CD4-positive, alpha-beta T cell (primary cell): ENCODE results near the gene TMEM61. TPM values are rescaled to one million over a fixed set of nuclear protein-coding genes. Genes with fewer than 3 reads are reported as not detected.

Experiments
- ATAC-seq: fragments of 200-7000 bp; cut with Tn5 transposase; one replicate; pipeline ENCODE4 v1.10.0; 2022; ENCODE audit warnings: mild to moderate bottlenecking; ENCODE audit not compliant: poor library complexity
- CTCF ChIA-PET: fragments of 350-600 bp; sonication (Branson Sonifier 250); formaldehyde crosslinking; loops from one replicate; lab custom pipeline; 2021; ENCODE audit warnings: antibody characterized with exemption, inconsistent platforms; lab: Charles Lee
- POLR2A ChIA-PET: fragments of 350-600 bp; sonication (Branson Sonifier 250); formaldehyde crosslinking; loops from one replicate; lab custom pipeline; 2021; ENCODE audit warnings: antibody characterized with exemption, inconsistent platforms; lab: Charles Lee
- DNase-seq, 14 experiments: peaks; one replicate each; pipeline ENCODE4 v3.0.0-alpha.2; 2013 to 2020; ENCODE audit warnings: mixed read lengths in 2 of 14
- H3K27ac ChIP-seq, 2 donors: one replicate each; pipeline versions ENCODE4 v1.5.1 to v1.7.0; 2013; ENCODE audit warnings: low read length in 2 of 2, low read depth in 1 of 2, mild to moderate bottlenecking in 1 of 2
- H3K27me3 ChIP-seq, 2 experiments: 1 replicate in 1 of 2; 2 replicates in 1 of 2; pipeline versions ENCODE4 v1.6.1 to v1.7.0; 2013; ENCODE audit warnings: low read length in 2 of 2, control low read depth in 1 of 2, mild to moderate bottlenecking in 1 of 2, moderate library complexity in 1 of 2; ENCODE audit not compliant: insufficient read depth in 2 of 2, control insufficient read depth in 1 of 2
- H3K36me3 ChIP-seq: one replicate; pipeline ENCODE4 v1.6.1; 2013; ENCODE audit warnings: low read length, control low read depth; ENCODE audit not compliant: insufficient read depth
- H3K4me1 ChIP-seq: one replicate; pipeline ENCODE4 v1.6.1; 2013; ENCODE audit warnings: low read length, control low read depth; ENCODE audit not compliant: insufficient read depth
- H3K4me3 ChIP-seq: one replicate; pipeline ENCODE4 v1.5.1; 2013; ENCODE audit warnings: mild to moderate bottlenecking, low read length, moderate library complexity
- H3K9me3 ChIP-seq, 2 experiments: 1 replicate in 1 of 2; 2 replicates in 1 of 2; pipeline versions ENCODE4 v1.6.1 to v1.7.0; 2013; ENCODE audit warnings: low read length in 2 of 2, mild to moderate bottlenecking in 2 of 2, control low read depth in 1 of 2, moderate library complexity in 1 of 2; ENCODE audit not compliant: control insufficient read depth in 1 of 2, insufficient read depth in 1 of 2
- H3K27ac Mint-ChIP-seq: one replicate; pipeline ENCODE4 v1.8.0; 2020; ENCODE audit warnings: mixed read lengths
- H3K27me3 Mint-ChIP-seq: one replicate; pipeline ENCODE4 v1.8.0; 2021; ENCODE audit warnings: mixed read lengths
- H3K36me3 Mint-ChIP-seq: one replicate; pipeline ENCODE4 v1.8.0; 2021; ENCODE audit warnings: low read depth, mixed read lengths
- H3K4me1 Mint-ChIP-seq: one replicate; pipeline ENCODE4 v1.8.0; 2021; ENCODE audit warnings: low read depth, mixed read lengths
- H3K4me3 Mint-ChIP-seq: one replicate; pipeline ENCODE4 v1.8.0; 2020; ENCODE audit warnings: mild to moderate bottlenecking, mixed read lengths
- H3K9me3 Mint-ChIP-seq: one replicate; pipeline ENCODE4 v1.8.0; 2020; ENCODE audit warnings: mixed read lengths
- CTCF ChIP-seq: fragments of 200-600 bp; IDR thresholded peaks from one replicate; pipeline ENCODE4 v1.8.0; 2022; ENCODE audit warnings: antibody characterized with exemption, mild to moderate bottlenecking
- intact Hi-C, 2 experiments: fragments of 100-400 bp; cut with DNase I in 1 of 2; cut with micrococcal nuclease in 1 of 2; formaldehyde crosslinking; loops; one replicate each; pipeline versions ENCODE4 v1.15.1 to v1.9.0; 2023 to 2025; cut with DNase I, micrococcal nuclease
- total RNA-seq, 174 experiments: library from RNA in 2 of 174; stranded (reverse) in 2 of 174; gene quantifications; one replicate each; pipeline ENCODE4 v1.2.3 and lab custom pipeline; 2021 to 2026

The TMEM61 gene
- total RNA-seq, 2 experiments from 2014 or later = not detected

GRCh38 chr1:55039342-55040082 is 59.1 kb downstream of the TMEM61 start, which contains the start of gene PCSK9:
Gene PCSK9 (plus strand): TSS chr1:55039548. CDS start chr1:55039838, 290 bp downstream.
- Mint-ChIP-seq H3K27ac (no peak within 1 kb of the TSS), H3K36me3 (no peaks in the 10 kb centered on the region), H3K4me3 (no peak within 1 kb of the TSS), H3K9me3 (no peaks in the 10 kb centered on the region), H3K4me1 (no peaks in the 10 kb centered on the region), H3K27me3 (peaks cover 81% of the 10 kb centered on the region)
- Histone ChIP-seq H3K4me3 (no peak within 1 kb of the TSS), H3K27ac (no peak within 1 kb of the TSS), H3K4me1 (no peaks in the 10 kb centered on the region), H3K27me3 (peaks cover 26 to 61% of the 10 kb centered on the region in 2 experiments), H3K9me3 (peaks cover 0 to 11% of the 10 kb centered on the region in 2 experiments), H3K36me3 (no peaks in the 10 kb centered on the region)
- DNase-seq (no peak), ATAC-seq (no peak)
- TF ChIP-seq CTCF = no peak
- CTCF ChIA-PET = no interaction called here
- intact Hi-C loops = no loop called here
- POLR2A ChIA-PET = no interaction called here

- H3K27ac ChIP-seq = no peak overlapping the region
- intact Hi-C loops = no loop called here
- peaks cover 26 to 54% of the 10 kb centered on the region in 2 experiments for H3K27me3 ChIP-seq
- Mint-ChIP-seq H3K4me3 (no peak overlapping the region), H3K36me3 (no peaks in the 10 kb centered on the region), H3K27ac (no peak overlapping the region), H3K27me3 (peaks cover 74% of the 10 kb centered on the region), H3K9me3 (no peaks in the 10 kb centered on the region), H3K4me1 (no peaks in the 10 kb centered on the region)
- POLR2A ChIA-PET = no interaction called here
- no peak for DNase-seq
- H3K4me1 ChIP-seq = no peaks in the 10 kb centered on the region
- CTCF ChIA-PET = no interaction called here
- no peak for ATAC-seq
- peaks cover 0 to 11% of the 10 kb centered on the region in 2 experiments for H3K9me3 ChIP-seq
- no peak for TF ChIP-seq CTCF
- no peak overlapping the region for H3K4me3 ChIP-seq
- no peaks in the 10 kb centered on the region for H3K36me3 ChIP-seq
These were observed 59.9 kb downstream of the TMEM61 start for GRCh38 chr1:55040083-55040932.

GRCh38 chr1:55040933-55041494 is 60.6 kb downstream of the TMEM61 start:
- Mint-ChIP-seq H3K4me1 (no peaks in the 10 kb centered on the region), H3K36me3 (no peaks in the 10 kb centered on the region), H3K9me3 (no peaks in the 10 kb centered on the region), H3K4me3 (no peak overlapping the region), H3K27ac (no peak overlapping the region), H3K27me3 (peaks cover 67% of the 10 kb centered on the region)
- ATAC-seq (no peak), DNase-seq (no peak)
- H3K9me3 ChIP-seq = peaks cover 0 to 11% of the 10 kb centered on the region in 2 experiments
- ChIA-PET POLR2A (no interaction called here), CTCF (no interaction called here)
- no peaks in the 10 kb centered on the region for H3K4me1 ChIP-seq
- H3K4me3 ChIP-seq = no peak overlapping the region
- intact Hi-C loops = no loop called here
- no peak for TF ChIP-seq CTCF
- no peak overlapping the region for H3K27ac ChIP-seq
- H3K36me3 ChIP-seq = no peaks in the 10 kb centered on the region
- peaks cover 24 to 47% of the 10 kb centered on the region in 2 experiments for H3K27me3 ChIP-seq
